DND-41 (cell line): Measurements from ENCODE around the gene ZNF750.

Experiments used
- ATAC-seq: fragments of 200-7000 bp; cut with Tn5 transposase; 3 replicates; pipeline ENCODE4 v1.9.1; 2021; ENCODE audit warnings: low read depth; ENCODE audit not compliant: insufficient read depth
- DNase-seq: peaks from one replicate; pipeline ENCODE4 v3.0.0-alpha.2; 2020
- H2AFZ ChIP-seq: 2 replicates; pipeline ENCODE4 v1.6.0; 2012; ENCODE audit warnings: low read depth, low read length
- H3K27ac ChIP-seq: 2 replicates; pipeline ENCODE4 v1.5.1; 2012; ENCODE audit warnings: low read length, inconsistent platforms
- H3K27me3 ChIP-seq: fragments of 200-600 bp; sonication (generic); 2 replicates; pipeline ENCODE4 v1.6.0; 2012; ENCODE audit warnings: low read length, mild to moderate bottlenecking, inconsistent platforms; ENCODE audit not compliant: insufficient read depth, poor library complexity
- H3K36me3 ChIP-seq: 2 replicates; pipeline ENCODE4 v1.5.1; 2012; ENCODE audit warnings: low read length, inconsistent platforms; ENCODE audit not compliant: insufficient read depth
- H3K4me1 ChIP-seq: 2 replicates; pipeline ENCODE4 v1.5.1; 2012; ENCODE audit warnings: mild to moderate bottlenecking, low read length; ENCODE audit not compliant: insufficient read depth
- H3K4me2 ChIP-seq: 2 replicates; pipeline ENCODE4 v1.6.0; 2012; ENCODE audit warnings: mild to moderate bottlenecking, moderate library complexity, low read length, inconsistent platforms; ENCODE audit not compliant: insufficient read depth
- H3K4me3 ChIP-seq, 2 experiments: fragments of 200-600 bp in 1 of 2; shearing (Covaris generic) in 1 of 2; 2 replicates each; pipeline ENCODE4 v1.5.1; 2012 to 2016; ENCODE audit warnings: inconsistent platforms in 2 of 2, low read length in 2 of 2, mild to moderate bottlenecking in 2 of 2, low read depth in 1 of 2, moderate library complexity in 1 of 2
- H3K79me2 ChIP-seq: 2 replicates; pipeline ENCODE4 v1.6.0; 2012; ENCODE audit warnings: low read length, inconsistent platforms; ENCODE audit not compliant: insufficient read depth
- H3K9ac ChIP-seq: 2 replicates; pipeline ENCODE4 v1.6.0; 2012; ENCODE audit warnings: low read depth, mild to moderate bottlenecking, inconsistent platforms, low read length, moderate library complexity
- H3K9me3 ChIP-seq: 2 replicates; pipeline ENCODE4 v1.5.1; 2012; ENCODE audit warnings: low read length, moderate library complexity, mild to moderate bottlenecking, inconsistent platforms; ENCODE audit not compliant: insufficient read depth, severe bottlenecking
- H4K20me1 ChIP-seq: 2 replicates; pipeline ENCODE4 v1.6.0; 2012; ENCODE audit warnings: low read length; ENCODE audit not compliant: insufficient read depth
- CTCF ChIP-seq: IDR thresholded peaks from 2 replicates; pipeline ENCODE4 v1.5.1; 2012; ENCODE audit warnings: borderline replicate concordance, low read length, moderate library complexity, mild to moderate bottlenecking; ENCODE audit not compliant: poor library complexity, severe bottlenecking; ENCODE audit errors: extremely low read depth
- EZH2 ChIP-seq: IDR thresholded peaks from 3 replicates; pipeline ENCODE4 v1.6.1; 2012; ENCODE audit warnings: borderline replicate concordance, low read depth, mild to moderate bottlenecking, moderate library complexity, low read length, inconsistent platforms; ENCODE audit not compliant: severe bottlenecking

ZNF750 gene

GRCh38 chr17:82874011-82874835 lies 34.4 kb upstream of the ZNF750 start:
- Histone ChIP-seq H3K79me2 (peaks cover 100% of the 10 kb centered on the region), H3K4me1 (peaks cover 57% of the 10 kb centered on the region), H2AFZ (no peak overlapping the region), H3K9me3 (no peaks in the 10 kb centered on the region), H3K4me2 (no peak overlapping the region), H3K27me3 (no peaks in the 10 kb centered on the region), H3K36me3 (peaks cover 89% of the 10 kb centered on the region), H4K20me1 (peaks cover 26% of the 10 kb centered on the region), H3K4me3 (no peak overlapping the region), H3K27ac (peak overlapping the region; percentile 62; the same call in 1 of the 2 replicates), H3K9ac (no peak overlapping the region)
- DNase-seq (no peak), ATAC-seq (no peak)
- TF ChIP-seq CTCF: no peak
- TF ChIP-seq EZH2: no peak

GRCh38 chr17:82873521-82873920 lies 33.7 kb upstream of the ZNF750 start:
- H2AFZ ChIP-seq: no peak overlapping the region
- H3K4me2 ChIP-seq: no peak overlapping the region
- no peak overlapping the region for H3K4me3 ChIP-seq
- peak overlapping the region; percentile 45; the same call in 1 of the 2 replicates for H3K27ac ChIP-seq
- ATAC-seq (no peak), DNase-seq (no peak)
- H4K20me1 ChIP-seq: peaks cover 29% of the 10 kb centered on the region
- H3K9me3 ChIP-seq: no peaks in the 10 kb centered on the region
- H3K9ac ChIP-seq: no peak overlapping the region
- peaks cover 100% of the 10 kb centered on the region for H3K79me2 ChIP-seq
- H3K36me3 ChIP-seq: peaks cover 88% of the 10 kb centered on the region
- TF ChIP-seq EZH2 (no peak), CTCF (no peak)
- peaks cover 54% of the 10 kb centered on the region for H3K4me1 ChIP-seq
- no peaks in the 10 kb centered on the region for H3K27me3 ChIP-seq

- Histone ChIP-seq H3K27ac (peak overlapping the region; percentile 55; the same call in 1 of the 2 replicates), H3K79me2 (peaks cover 100% of the 10 kb centered on the region), H3K27me3 (no peaks in the 10 kb centered on the region), H3K4me1 (peaks cover 52% of the 10 kb centered on the region), H3K9me3 (no peaks in the 10 kb centered on the region), H2AFZ (no peak overlapping the region), H3K9ac (no peak overlapping the region), H3K4me3 (no peak overlapping the region), H3K4me2 (no peak overlapping the region), H4K20me1 (peaks cover 29% of the 10 kb centered on the region), H3K36me3 (peaks cover 87% of the 10 kb centered on the region)
- ATAC-seq (no peak), DNase-seq (no peak)
- TF ChIP-seq CTCF (no peak), EZH2 (no peak)
Observed at GRCh38 chr17:82872591-82873520, 33.0 kb upstream of the ZNF750 start.
